PC-9 (cell line): ENCODE measurements around the gene SURF4.

ENCODE experiments used
- CTCF ChIP-seq: fragments of 200-600 bp; sonication (generic); conservative IDR thresholded peaks from 2 replicates; pipeline ENCODE4 v1.6.1; 2017; ENCODE audit warnings: mixed run types, antibody characterized with exemption, mild to moderate bottlenecking, moderate library complexity
- EZH2 ChIP-seq: fragments of 200-600 bp; sonication (generic); IDR thresholded peaks from 2 replicates; pipeline ENCODE4 v1.8.0; 2017; ENCODE audit warnings: antibody characterized with exemption, low read depth

GRCh38 chr9:133367221-133367620 lies 8.6 kb downstream of the SURF4 start:
- TF ChIP-seq CTCF (no peak), EZH2 (no peak)
